Measurements from ENCODE around the gene SORCS3. TPM values are rescaled to one million over a fixed set of nuclear protein-coding genes. Genes with fewer than 3 reads are reported as not detected.
A peak's percentile ranks its signal among the peaks of the same experiment; 100 is the strongest.

Gene SORCS3
- total RNA-seq, 4 donors from 2014 or later = 0.26 to 0.50 (median 0.41) TPM

DNA sequence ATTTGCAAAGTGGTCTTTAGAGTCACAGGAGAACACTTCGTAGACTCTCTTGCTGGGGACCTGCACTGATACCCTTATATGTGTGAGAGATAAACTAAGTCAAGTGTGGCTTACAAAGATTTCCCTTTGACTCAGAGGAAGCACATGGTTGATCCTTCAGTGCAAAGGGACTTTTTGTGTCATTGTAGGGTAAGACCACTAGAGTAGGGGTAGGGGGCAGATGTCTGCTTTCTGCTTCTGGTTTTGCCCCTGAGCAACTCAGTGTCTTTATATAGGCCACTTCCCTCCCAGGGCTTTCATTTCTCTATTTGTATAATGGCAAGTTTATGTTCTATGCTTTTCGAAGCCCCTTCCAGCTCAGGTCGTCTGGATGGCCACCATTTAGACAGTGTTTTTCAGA, 281.7 kb downstream of the SORCS3 start:
- Histone ChIP-seq H3K27ac (replicated peaks in 1 of 4) (no peak overlapping the region), H3K27me3 (no peaks in the 10 kb centered on the region), H3K4me1 (no peaks in the 10 kb centered on the region), H3K9me3 (no peaks in the 10 kb centered on the region), H3K36me3 (no peaks in the 10 kb centered on the region), H3K4me3 (no peak overlapping the region)
- WGBS = 84% methylated on average over 3 of the region's 3 CpGs
- DNase-seq (ENCODE audit: extremely low spot score) = no peak
- intact Hi-C loops (cut with DNase I) = loop anchor here (10.0 kb wide), 2 partner anchors 278 to 338 kb away; partner anchors contain the start of gene SORCS3
- TF ChIP-seq POLR2A (IDR thresholded peaks at IDR 0.05; ENCODE audit: low read depth) = no peak
- TF ChIP-seq POLR2AphosphoS5 (IDR thresholded peaks at IDR 0.05) = no peak
- no peak for TF ChIP-seq EP300 (IDR thresholded peaks at IDR 0.05)
- TF ChIP-seq, protein P1, sequence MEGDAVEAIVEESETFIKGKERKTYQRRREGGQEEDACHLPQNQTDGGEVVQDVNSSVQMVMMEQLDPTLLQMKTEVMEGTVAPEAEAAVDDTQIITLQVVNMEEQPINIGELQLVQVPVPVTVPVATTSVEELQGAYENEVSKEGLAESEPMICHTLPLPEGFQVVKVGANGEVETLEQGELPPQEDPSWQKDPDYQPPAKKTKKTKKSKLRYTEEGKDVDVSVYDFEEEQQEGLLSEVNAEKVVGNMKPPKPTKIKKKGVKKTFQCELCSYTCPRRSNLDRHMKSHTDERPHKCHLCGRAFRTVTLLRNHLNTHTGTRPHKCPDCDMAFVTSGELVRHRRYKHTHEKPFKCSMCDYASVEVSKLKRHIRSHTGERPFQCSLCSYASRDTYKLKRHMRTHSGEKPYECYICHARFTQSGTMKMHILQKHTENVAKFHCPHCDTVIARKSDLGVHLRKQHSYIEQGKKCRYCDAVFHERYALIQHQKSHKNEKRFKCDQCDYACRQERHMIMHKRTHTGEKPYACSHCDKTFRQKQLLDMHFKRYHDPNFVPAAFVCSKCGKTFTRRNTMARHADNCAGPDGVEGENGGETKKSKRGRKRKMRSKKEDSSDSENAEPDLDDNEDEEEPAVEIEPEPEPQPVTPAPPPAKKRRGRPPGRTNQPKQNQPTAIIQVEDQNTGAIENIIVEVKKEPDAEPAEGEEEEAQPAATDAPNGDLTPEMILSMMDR (IDR thresholded peaks at IDR 0.05) = no peak

DNA sequence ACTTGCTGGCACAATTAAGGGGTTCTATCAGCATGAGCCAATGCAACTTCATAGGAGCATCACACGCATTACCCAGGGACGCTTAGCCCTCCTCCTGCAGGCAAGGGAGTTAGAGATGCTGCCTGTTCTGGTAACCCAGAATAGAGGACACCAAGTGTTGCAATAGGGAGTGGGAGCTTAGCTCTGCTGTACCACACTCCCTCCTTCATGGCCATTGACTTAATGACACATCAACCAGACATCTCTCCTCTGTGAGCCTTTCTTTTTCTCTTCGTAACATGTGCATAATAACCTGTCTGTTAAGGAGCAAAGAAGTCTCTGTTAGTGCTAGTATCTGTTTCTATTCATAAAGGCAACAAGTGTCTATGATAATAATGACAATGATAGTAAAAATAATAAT, 282.4 kb downstream of the SORCS3 start:
- DNase-seq (ENCODE audit: extremely low spot score) = no peak
- Histone ChIP-seq H3K27me3 (no peaks in the 10 kb centered on the region), H3K9me3 (no peaks in the 10 kb centered on the region), H3K4me1 (no peaks in the 10 kb centered on the region), H3K4me3 (no peak overlapping the region), H3K27ac (replicated peaks in 1 of 4) (no peak overlapping the region), H3K36me3 (no peaks in the 10 kb centered on the region)
- intact Hi-C loops (cut with DNase I) = loop anchor here (10.0 kb wide), 2 partner anchors 279 to 339 kb away; partner anchors contain the start of gene SORCS3
- WGBS = 89% methylated on average over 3 of the region's 3 CpGs
- TF ChIP-seq POLR2AphosphoS5 (IDR thresholded peaks at IDR 0.05) (no peak), EP300 (IDR thresholded peaks at IDR 0.05) (no peak), POLR2A (IDR thresholded peaks at IDR 0.05; ENCODE audit: low read depth) (no peak)
- TF ChIP-seq, protein P1 (IDR thresholded peaks at IDR 0.05) = no peak

DNA sequence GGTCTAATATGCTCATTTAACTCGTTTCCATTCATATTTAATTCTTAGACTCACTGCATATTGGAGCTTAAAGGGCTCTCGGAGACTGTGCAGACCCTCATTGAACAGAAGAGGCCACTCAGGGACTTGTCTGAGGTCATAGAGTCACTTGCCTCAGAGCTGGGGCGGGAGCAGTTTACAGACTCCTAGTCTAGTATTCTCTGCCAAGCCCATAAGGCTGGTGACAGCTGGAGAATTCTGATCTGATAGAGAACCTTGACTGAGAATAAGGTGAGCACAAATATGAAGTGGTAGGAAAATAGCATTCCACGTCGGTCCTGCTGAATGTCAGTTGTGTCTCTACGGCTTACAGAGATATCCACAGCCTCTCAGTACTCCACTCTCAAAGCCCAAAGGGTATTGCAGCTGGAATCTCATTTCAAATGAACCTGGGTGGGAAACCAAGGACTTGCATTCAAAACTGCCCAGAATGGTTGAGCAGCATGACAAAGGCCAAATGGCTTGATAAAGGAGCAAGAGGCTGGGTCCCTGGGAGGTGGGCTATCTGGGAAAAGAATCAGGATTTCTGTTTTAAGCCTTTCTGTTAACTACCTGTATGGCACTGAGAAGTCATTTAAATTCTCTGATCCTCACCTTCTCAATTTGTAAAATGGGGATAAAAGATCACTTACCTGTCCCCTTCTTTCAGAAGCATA, 283.2 kb downstream of the SORCS3 start:
- TF ChIP-seq POLR2A (IDR thresholded peaks at IDR 0.05; ENCODE audit: low read depth) (no peak), POLR2AphosphoS5 (IDR thresholded peaks at IDR 0.05) (no peak), EP300 (IDR thresholded peaks at IDR 0.05) (no peak)
- TF ChIP-seq, protein P1 (IDR thresholded peaks at IDR 0.05) = no peak
- intact Hi-C loops (cut with DNase I) = loop anchor here (10.0 kb wide), 2 partner anchors 279 to 339 kb away; partner anchors contain the start of gene SORCS3
- Histone ChIP-seq H3K9me3 (no peaks in the 10 kb centered on the region), H3K27ac (replicated peaks in 1 of 4) (no peak overlapping the region), H3K4me1 (no peaks in the 10 kb centered on the region), H3K4me3 (no peak overlapping the region), H3K27me3 (no peaks in the 10 kb centered on the region), H3K36me3 (no peaks in the 10 kb centered on the region)
- 74% methylated on average over 6 of the region's 6 CpGs for WGBS
- DNase-seq (ENCODE audit: extremely low spot score) = no peak

DNA sequence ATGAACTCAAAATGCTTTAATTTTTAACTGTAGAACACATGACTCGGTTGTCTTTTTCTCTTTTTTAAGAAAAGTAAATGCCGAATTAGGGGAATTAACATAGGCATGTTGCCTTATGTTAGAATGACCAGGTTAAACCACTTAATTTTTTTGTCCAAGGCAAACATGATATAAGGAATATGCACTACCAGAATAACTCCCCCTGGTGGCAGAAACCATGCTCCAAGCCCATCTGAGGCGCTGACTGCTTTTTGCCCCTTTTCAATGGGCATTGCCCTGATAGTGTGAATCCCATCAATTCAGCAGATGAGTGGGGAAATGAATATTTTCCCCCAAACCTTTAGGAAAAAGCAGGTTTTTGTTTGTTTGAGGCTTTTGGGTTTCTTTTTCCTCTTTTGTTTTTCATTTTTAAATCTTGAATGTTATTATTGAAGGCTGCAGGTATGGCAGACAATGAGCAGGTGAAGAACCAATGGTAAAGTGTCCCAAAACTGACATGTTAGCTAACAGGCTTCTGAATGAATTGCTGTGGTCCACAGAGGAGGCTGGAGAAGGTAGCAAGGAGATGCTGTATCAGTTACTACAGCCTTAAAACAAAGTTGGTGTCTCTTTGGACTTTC, 284.3 kb downstream of the SORCS3 start:
- intact Hi-C loops (cut with DNase I) = loop anchor here (10.0 kb wide), 2 partner anchors 281 to 341 kb away; partner anchors contain the start of gene SORCS3
- Histone ChIP-seq H3K27me3 (no peaks in the 10 kb centered on the region), H3K9me3 (peaks cover 0 to 3% (median 0%) of the 10 kb centered on the region in 4 donors), H3K4me1 (no peaks in the 10 kb centered on the region), H3K4me3 (no peak overlapping the region), H3K36me3 (no peaks in the 10 kb centered on the region), H3K27ac (replicated peaks in 1 of 4) (no peak overlapping the region)
- TF ChIP-seq, protein P1 (IDR thresholded peaks at IDR 0.05) = peak in 2 of 3 experiments; percentile 46 to 57
- no peak for TF ChIP-seq EP300 (IDR thresholded peaks at IDR 0.05)
- 64% methylated on average over 3 of the region's 3 CpGs for WGBS
- no peak for DNase-seq (ENCODE audit: extremely low spot score)

Data from esophagus muscularis mucosa (tissue), 4 donors.